Measurements from ENCODE around the gene GPBP1L1. TPM values are rescaled to one million over a fixed set of nuclear protein-coding genes. Genes with fewer than 3 reads are reported as not detected.

Gene GPBP1L1
- total and polyA plus RNA-seq, 12 donors, result 34.5 to 122 (median 79.1) TPM

DNA sequence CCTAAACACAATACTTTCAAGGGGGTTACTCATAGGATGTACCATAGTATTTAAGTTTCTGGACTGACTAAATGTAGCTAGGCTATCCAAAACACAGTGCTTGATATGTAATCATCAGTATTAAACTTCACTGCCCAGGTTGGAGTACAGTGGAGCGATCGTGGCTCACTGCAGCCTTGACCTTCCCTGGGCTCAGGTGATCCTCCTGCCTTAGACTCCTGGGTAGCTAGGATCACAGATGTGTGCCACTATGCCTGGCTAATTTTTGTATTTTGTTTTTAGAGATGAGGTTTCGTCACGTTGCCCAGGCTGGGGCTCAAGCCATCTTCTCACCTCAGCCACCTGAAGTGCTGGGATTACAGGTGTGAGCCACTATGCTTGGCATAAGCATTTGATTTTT, 91.9 kb downstream of the GPBP1L1 start:
- Histone ChIP-seq H3K36me3 (replicated peaks in 1 of 2) (peaks cover 0 to 24% of the 10 kb centered on the region in 2 donors), H3K4me1 (replicated peaks in 1 of 2) (peaks cover 3 to 13% of the 10 kb centered on the region in 2 donors), H3K9me3 (replicated peaks in 1 of 3) (no peaks in the 10 kb centered on the region), H3K27ac (no peak overlapping the region), H3K4me3 (no peak overlapping the region), H3K27me3 (no peaks in the 10 kb centered on the region)
- TF ChIP-seq, protein P1, sequence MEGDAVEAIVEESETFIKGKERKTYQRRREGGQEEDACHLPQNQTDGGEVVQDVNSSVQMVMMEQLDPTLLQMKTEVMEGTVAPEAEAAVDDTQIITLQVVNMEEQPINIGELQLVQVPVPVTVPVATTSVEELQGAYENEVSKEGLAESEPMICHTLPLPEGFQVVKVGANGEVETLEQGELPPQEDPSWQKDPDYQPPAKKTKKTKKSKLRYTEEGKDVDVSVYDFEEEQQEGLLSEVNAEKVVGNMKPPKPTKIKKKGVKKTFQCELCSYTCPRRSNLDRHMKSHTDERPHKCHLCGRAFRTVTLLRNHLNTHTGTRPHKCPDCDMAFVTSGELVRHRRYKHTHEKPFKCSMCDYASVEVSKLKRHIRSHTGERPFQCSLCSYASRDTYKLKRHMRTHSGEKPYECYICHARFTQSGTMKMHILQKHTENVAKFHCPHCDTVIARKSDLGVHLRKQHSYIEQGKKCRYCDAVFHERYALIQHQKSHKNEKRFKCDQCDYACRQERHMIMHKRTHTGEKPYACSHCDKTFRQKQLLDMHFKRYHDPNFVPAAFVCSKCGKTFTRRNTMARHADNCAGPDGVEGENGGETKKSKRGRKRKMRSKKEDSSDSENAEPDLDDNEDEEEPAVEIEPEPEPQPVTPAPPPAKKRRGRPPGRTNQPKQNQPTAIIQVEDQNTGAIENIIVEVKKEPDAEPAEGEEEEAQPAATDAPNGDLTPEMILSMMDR (IDR thresholded peaks at IDR 0.05), result no peak
- TF ChIP-seq POLR2A (IDR thresholded peaks at IDR 0.05), result no peak
- intact Hi-C loops (cut with DNase I), result no loop called here
- no peak for DNase-seq
- 79 to 87% (median 83%) methylated on average over 4 of the region's 4 CpGs for WGBS, 4 donors

DNA sequence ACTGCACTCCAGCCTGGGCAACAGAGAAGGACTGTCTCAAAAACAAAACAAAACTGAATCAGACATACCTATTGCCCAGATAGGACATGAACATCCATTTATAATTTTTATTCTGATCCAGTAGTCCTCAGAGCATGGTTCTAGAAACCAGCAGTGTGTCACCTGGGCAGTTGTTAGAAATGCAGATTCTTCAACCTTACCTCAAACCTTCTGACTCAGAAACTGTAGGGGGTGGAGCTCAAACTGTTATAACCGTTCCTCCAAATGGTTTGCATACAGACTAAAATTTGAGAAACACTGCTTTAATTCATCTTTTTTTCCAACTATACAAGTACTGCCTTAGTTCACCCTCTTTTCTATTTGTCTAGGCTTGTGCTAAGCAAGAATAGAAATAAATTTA, 96.5 kb downstream of the GPBP1L1 start:
- 28 to 33% (median 32%) methylated on average over 1 of the region's 1 CpG for WGBS, 4 donors
- H3K4me3 ChIP-seq, result peak overlapping the region in 2 of 4 donors; percentile 1 to 17
- H3K27me3 ChIP-seq, result no peaks in the 10 kb centered on the region
- H3K36me3 ChIP-seq (replicated peaks in 1 of 2), result peaks cover 0 to 24% of the 10 kb centered on the region in 2 donors
- intact Hi-C loops (cut with DNase I), result loop anchor here in 1 of 2 donors (10.0 kb wide), 1 partner anchor 95 kb away; the partner anchor contains the start of genes GPBP1L1 and TMEM69
- peak overlapping the region in 2 of 5 donors; percentile 21 to 56 for H3K27ac ChIP-seq
- peaks cover 15 to 35% of the 10 kb centered on the region in 2 donors for H3K4me1 ChIP-seq (replicated peaks in 1 of 2)
- no peaks in the 10 kb centered on the region for H3K9me3 ChIP-seq (replicated peaks in 1 of 3)
- TF ChIP-seq, protein P1 (IDR thresholded peaks at IDR 0.05), result no peak
- no peak for DNase-seq

DNA sequence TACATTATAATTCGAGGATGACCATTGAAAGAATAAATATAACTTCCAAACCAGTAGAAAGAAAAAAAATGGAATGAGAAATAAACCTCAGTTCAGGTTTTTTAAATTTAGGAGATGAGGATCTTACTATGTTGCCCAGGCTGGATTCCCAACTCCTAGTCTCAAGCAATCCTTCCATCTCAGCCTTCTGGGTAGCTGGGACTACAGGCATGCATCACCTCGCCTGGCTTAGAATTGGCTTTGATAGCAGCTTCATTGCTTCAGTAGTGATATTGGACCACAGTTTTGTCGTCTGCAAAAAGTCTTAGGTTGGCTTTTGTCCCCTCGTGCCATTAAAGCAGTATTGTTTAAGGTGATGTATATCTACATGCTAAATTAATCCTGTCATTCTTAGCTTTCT, 99.6 kb downstream of the GPBP1L1 start:
- Histone ChIP-seq H3K27ac (no peak overlapping the region), H3K27me3 (no peaks in the 10 kb centered on the region), H3K9me3 (replicated peaks in 1 of 3) (no peaks in the 10 kb centered on the region), H3K36me3 (replicated peaks in 1 of 2) (peaks cover 0 to 4% of the 10 kb centered on the region in 2 donors), H3K4me1 (replicated peaks in 1 of 2) (peaks cover 15 to 36% of the 10 kb centered on the region in 2 donors), H3K4me3 (peak overlapping the region in 1 of 4 donors; percentile 21)
- TF ChIP-seq, protein P1 (IDR thresholded peaks at IDR 0.05), result no peak
- TF ChIP-seq POLR2A (IDR thresholded peaks at IDR 0.05), result no peak
- 77 to 82% (median 78%) methylated on average over 4 of the region's 4 CpGs for WGBS, 4 donors
- intact Hi-C loops (cut with DNase I), result loop anchor here in 1 of 2 donors (10.0 kb wide), 1 partner anchor 98 kb away; the partner anchor contains the start of genes GPBP1L1 and TMEM69
- DNase-seq, result no peak

DNA sequence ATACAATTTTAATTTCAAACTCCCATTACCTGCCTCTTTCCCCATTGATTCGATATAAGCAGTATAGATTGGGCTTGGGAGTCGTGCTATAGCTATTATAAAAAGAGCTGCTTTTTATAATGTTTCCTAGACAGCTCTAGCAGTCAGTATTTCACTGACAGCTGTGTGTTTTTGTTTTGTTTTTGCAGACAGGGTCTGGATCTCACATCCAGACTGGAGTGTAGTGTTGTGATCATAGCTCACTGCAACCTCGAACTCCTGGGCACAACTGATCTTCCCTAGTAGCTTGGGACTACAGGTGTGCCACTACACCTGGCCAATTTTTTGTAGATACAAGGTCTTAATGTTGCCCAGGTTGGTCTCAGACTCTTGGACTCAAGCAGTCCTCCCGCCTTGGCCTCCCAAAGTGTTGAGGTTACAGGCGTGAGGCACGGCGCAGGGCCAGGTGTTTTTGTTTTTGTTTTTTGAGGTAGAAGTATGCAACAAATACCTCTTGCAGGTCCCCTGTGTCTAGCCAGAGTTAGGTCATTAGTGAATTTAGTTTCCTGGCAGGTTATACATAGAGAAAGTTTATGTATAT, 100.7 kb downstream of the GPBP1L1 start:
- no peaks in the 10 kb centered on the region for H3K27me3 ChIP-seq
- no peaks in the 10 kb centered on the region for H3K36me3 ChIP-seq (replicated peaks in 1 of 2)
- TF ChIP-seq, protein P1 (IDR thresholded peaks at IDR 0.05), result no peak
- TF ChIP-seq POLR2A (IDR thresholded peaks at IDR 0.05), result no peak
- intact Hi-C loops (cut with DNase I), result loop anchor here in 1 of 2 donors (10.0 kb wide), 1 partner anchor 99 kb away; the partner anchor contains the start of genes GPBP1L1 and TMEM69
- no peak for DNase-seq
- peak overlapping the region in 2 of 5 donors; percentile 13 to 90 for H3K27ac ChIP-seq
- H3K4me1 ChIP-seq (replicated peaks in 1 of 2), result peaks cover 15 to 30% of the 10 kb centered on the region in 2 donors
- 36 to 48% (median 43%) methylated on average over 4 to 7 of the region's 7 CpGs for WGBS, 4 donors
- no peaks in the 10 kb centered on the region for H3K9me3 ChIP-seq (replicated peaks in 1 of 3)
- H3K4me3 ChIP-seq, result peak overlapping the region in 1 of 4 donors; percentile 89
